Measurements from ENCODE around the gene PPP1R3E. TPM values are rescaled to one million over a fixed set of nuclear protein-coding genes. Genes with fewer than 3 reads are reported as not detected.
A peak's percentile ranks its signal among the peaks of the same experiment; 100 is the strongest.

PPP1R3E gene
- total RNA-seq, 5 donors from 2014 or later (not counting 1 experiment from before 2014, with no cell fraction given), result 40.8 to 72.6 (median 68.2) TPM

- ChIA-PET CTCF (interaction anchor here (0.7 to 1.2 kb wide), 8 partner anchors 8 to 761 kb away, joined by 3 to 10 read pairs (median 4); partner anchors contain the start of gene HOMEZ (in 1 of the 2)), POLR2A (no interaction called here)
- peak in 33 of 35 experiments; percentile 18 to 83 (median 45) for DNase-seq
- 40% methylated on average over 15 of the region's 24 CpGs for WGBS (ENCODE audit: insufficient coverage)
- ATAC-seq (replicated peaks in 1 of 4), result peak; percentile 69 to 90 (median 72)
- no peak overlapping the region for H3K27ac ChIP-seq (ENCODE audit: low read length)
- Mint-ChIP-seq H3K9me3 (no peaks in the 10 kb centered on the region), H3K27me3 (peaks cover 0 to 2% of the 10 kb centered on the region in 2 donors), H3K27ac (peak overlapping the region; percentile 25 to 66), H3K36me3 (peaks cover 11% of the 10 kb centered on the region), H3K4me1 (peaks cover 21 to 30% (median 21%) of the 10 kb centered on the region in 3 donors), H3K4me3 (peak overlapping the region in 1 of 3 donors; percentile 49)
- no peaks in the 10 kb centered on the region for H3K9me3 ChIP-seq
- H3K4me3 ChIP-seq (ENCODE audit: control insufficient read depth in 1 of 2, extremely low read depth in 1 of 2, low read length in 1 of 2), result no peak overlapping the region
- peaks cover 0 to 16% of the 10 kb centered on the region in 2 donors for H3K36me3 ChIP-seq (ENCODE audit: control insufficient read depth in 2 of 2, extremely low read depth in 1 of 2, insufficient read depth in 1 of 2, low read length in 1 of 2)
- H3K4me1 ChIP-seq (ENCODE audit: control insufficient read depth in 1 of 2, extremely low read depth in 1 of 2, insufficient read depth in 2 of 2, low read length in 2 of 2), result peaks cover 0 to 12% of the 10 kb centered on the region in 2 experiments
- H3K27me3 ChIP-seq (replicated peaks in 1 of 2; ENCODE audit: control insufficient read depth in 2 of 2, extremely low read depth in 1 of 2, insufficient read depth in 2 of 2, low read length in 1 of 2), result no peaks in the 10 kb centered on the region
Measured at GRCh38 chr14:23294734-23295561, 7.7 kb downstream of the PPP1R3E start.

GRCh38 chr14:23286902-23287479 is 15.7 kb downstream of the PPP1R3E start:
- H3K9me3 Mint-ChIP-seq, result no peaks in the 10 kb centered on the region
- no peak for DNase-seq
- Histone ChIP-seq H3K4me3 (ENCODE audit: control insufficient read depth in 1 of 2, extremely low read depth in 1 of 2, low read length in 1 of 2) (peak overlapping the region; percentile 61 to 83), H3K36me3 (ENCODE audit: control insufficient read depth in 2 of 2, extremely low read depth in 1 of 2, insufficient read depth in 1 of 2, low read length in 1 of 2) (no peaks in the 10 kb centered on the region), H3K27me3 (replicated peaks in 1 of 2; ENCODE audit: control insufficient read depth in 2 of 2, extremely low read depth in 1 of 2, insufficient read depth in 2 of 2, low read length in 1 of 2) (no peaks in the 10 kb centered on the region), H3K27ac (ENCODE audit: low read length) (peak overlapping the region; percentile 55), H3K4me1 (ENCODE audit: control insufficient read depth in 1 of 2, extremely low read depth in 1 of 2, insufficient read depth in 2 of 2, low read length in 2 of 2) (peaks cover 9 to 14% of the 10 kb centered on the region in 2 experiments), H3K9me3 (no peaks in the 10 kb centered on the region)
- peak overlapping the region; percentile 94 to 97 (median 96) for H3K4me3 Mint-ChIP-seq
- ChIA-PET CTCF (interaction anchor here (0.5 to 2.0 kb wide), 10 partner anchors 8 to 166 kb away, joined by 3 to 11 read pairs (median 4); partner anchors contain the start of genes PABPN1 (in 1 of the 2) and PPP1R3E (in 1 of the 2)), POLR2A (interaction anchor here (0.6 to 1.2 kb wide), 5 partner anchors 14 to 707 kb away, joined by 3 to 7 read pairs (median 4); partner anchors contain the start of gene PABPN1 (in 1 of the 2))
- no peak for ATAC-seq (replicated peaks in 1 of 4)
- no peaks in the 10 kb centered on the region for H3K27me3 Mint-ChIP-seq
- H3K36me3 Mint-ChIP-seq, result no peaks in the 10 kb centered on the region
- peak overlapping the region; percentile 94 to 98 for H3K27ac Mint-ChIP-seq
- peaks cover 29 to 37% (median 29%) of the 10 kb centered on the region in 3 donors for H3K4me1 Mint-ChIP-seq
- WGBS (ENCODE audit: insufficient coverage), result 83% methylated on average over 5 of the region's 6 CpGs

- H3K4me1 Mint-ChIP-seq, result peaks cover 29 to 37% (median 30%) of the 10 kb centered on the region in 3 donors
- H3K4me1 ChIP-seq (ENCODE audit: control insufficient read depth in 1 of 2, extremely low read depth in 1 of 2, insufficient read depth in 2 of 2, low read length in 2 of 2), result peaks cover 9 to 14% of the 10 kb centered on the region in 2 experiments
- H3K27ac ChIP-seq (ENCODE audit: low read length), result peak within 1 kb of the TSS; percentile 67
- POLR2A ChIA-PET, result interaction anchor here (0.6 to 1.2 kb wide), 5 partner anchors 14 to 248 kb away, joined by 3 to 7 read pairs (median 4); partner anchors contain the start of gene PABPN1 (in 1 of the 2)
- H3K4me3 Mint-ChIP-seq, result peak within 1 kb of the TSS; percentile 94 to 97 (median 96)
- H3K27me3 ChIP-seq (replicated peaks in 1 of 2; ENCODE audit: control insufficient read depth in 2 of 2, extremely low read depth in 1 of 2, insufficient read depth in 2 of 2, low read length in 1 of 2), result no peaks in the 10 kb centered on the region
- H3K27me3 Mint-ChIP-seq, result no peaks in the 10 kb centered on the region
- CTCF ChIA-PET, result interaction anchor here (0.5 to 2.0 kb wide), 13 partner anchors 8 to 189 kb away, joined by 3 to 11 read pairs (median 4); partner anchors contain the start of genes PABPN1 (in 1 of the 2) and PPP1R3E (in 1 of the 2)
- no peaks in the 10 kb centered on the region for H3K36me3 ChIP-seq (ENCODE audit: control insufficient read depth in 2 of 2, extremely low read depth in 1 of 2, insufficient read depth in 1 of 2, low read length in 1 of 2)
- H3K4me3 ChIP-seq (ENCODE audit: control insufficient read depth in 1 of 2, extremely low read depth in 1 of 2, low read length in 1 of 2), result peak within 1 kb of the TSS; percentile 61 to 83
- peak within 1 kb of the TSS; percentile 94 to 98 for H3K27ac Mint-ChIP-seq
- no peaks in the 10 kb centered on the region for H3K36me3 Mint-ChIP-seq
- no peaks in the 10 kb centered on the region for H3K9me3 Mint-ChIP-seq
- ATAC-seq (replicated peaks in 1 of 4) (peak; percentile 97 to 99 (median 98)), DNase-seq (peak; percentile 91 to 98 (median 95))
- H3K9me3 ChIP-seq, result no peaks in the 10 kb centered on the region
- under 1% methylated on average over 40 of the region's 53 CpGs for WGBS (ENCODE audit: insufficient coverage)
Measured at GRCh38 chr14:23286020-23286901, 16.4 kb downstream of the PPP1R3E start, which contains the start of gene HOMEZ. HOMEZ (minus strand) TSS chr14:23286132; CDS start chr14:23285952, 180 bp downstream.

GRCh38 chr14:23285530-23286019 is 17.1 kb downstream of the PPP1R3E start:
- no peaks in the 10 kb centered on the region for H3K36me3 Mint-ChIP-seq
- H3K27ac Mint-ChIP-seq, result peak overlapping the region; percentile 89 to 91
- peak overlapping the region; percentile 67 for H3K27ac ChIP-seq (ENCODE audit: low read length)
- H3K9me3 Mint-ChIP-seq, result no peaks in the 10 kb centered on the region
- no peaks in the 10 kb centered on the region for H3K9me3 ChIP-seq
- ChIA-PET CTCF (interaction anchor here (0.6 to 2.0 kb wide), 8 partner anchors 9 to 1425 kb away, joined by 3 to 11 read pairs (median 4); partner anchors contain the start of gene PABPN1 (in 1 of the 2)), POLR2A (interaction anchor here (0.7 to 1.2 kb wide), 3 partner anchors 36 to 191 kb away, joined by 3 to 7 read pairs (median 3); partner anchors contain the start of gene PABPN1 (in 1 of the 2))
- H3K27me3 ChIP-seq (replicated peaks in 1 of 2; ENCODE audit: control insufficient read depth in 2 of 2, extremely low read depth in 1 of 2, insufficient read depth in 2 of 2, low read length in 1 of 2), result no peaks in the 10 kb centered on the region
- H3K36me3 ChIP-seq (ENCODE audit: control insufficient read depth in 2 of 2, extremely low read depth in 1 of 2, insufficient read depth in 1 of 2, low read length in 1 of 2), result no peaks in the 10 kb centered on the region
- DNase-seq (peak in 4 of 35 experiments; percentile 8 to 19 (median 15)), ATAC-seq (replicated peaks in 1 of 4) (peak; percentile 23 to 32 (median 30))
- H3K4me3 ChIP-seq (ENCODE audit: control insufficient read depth in 1 of 2, extremely low read depth in 1 of 2, low read length in 1 of 2), result peak overlapping the region; percentile 61 to 83
- 0% methylated on average over 7 of the region's 22 CpGs for WGBS (ENCODE audit: insufficient coverage)
- peaks cover 29 to 37% (median 31%) of the 10 kb centered on the region in 3 donors for H3K4me1 Mint-ChIP-seq
- H3K4me1 ChIP-seq (ENCODE audit: control insufficient read depth in 1 of 2, extremely low read depth in 1 of 2, insufficient read depth in 2 of 2, low read length in 2 of 2), result peaks cover 9 to 14% of the 10 kb centered on the region in 2 experiments
- H3K4me3 Mint-ChIP-seq, result peak overlapping the region; percentile 94 to 97 (median 96)
- H3K27me3 Mint-ChIP-seq, result no peaks in the 10 kb centered on the region

DNA sequence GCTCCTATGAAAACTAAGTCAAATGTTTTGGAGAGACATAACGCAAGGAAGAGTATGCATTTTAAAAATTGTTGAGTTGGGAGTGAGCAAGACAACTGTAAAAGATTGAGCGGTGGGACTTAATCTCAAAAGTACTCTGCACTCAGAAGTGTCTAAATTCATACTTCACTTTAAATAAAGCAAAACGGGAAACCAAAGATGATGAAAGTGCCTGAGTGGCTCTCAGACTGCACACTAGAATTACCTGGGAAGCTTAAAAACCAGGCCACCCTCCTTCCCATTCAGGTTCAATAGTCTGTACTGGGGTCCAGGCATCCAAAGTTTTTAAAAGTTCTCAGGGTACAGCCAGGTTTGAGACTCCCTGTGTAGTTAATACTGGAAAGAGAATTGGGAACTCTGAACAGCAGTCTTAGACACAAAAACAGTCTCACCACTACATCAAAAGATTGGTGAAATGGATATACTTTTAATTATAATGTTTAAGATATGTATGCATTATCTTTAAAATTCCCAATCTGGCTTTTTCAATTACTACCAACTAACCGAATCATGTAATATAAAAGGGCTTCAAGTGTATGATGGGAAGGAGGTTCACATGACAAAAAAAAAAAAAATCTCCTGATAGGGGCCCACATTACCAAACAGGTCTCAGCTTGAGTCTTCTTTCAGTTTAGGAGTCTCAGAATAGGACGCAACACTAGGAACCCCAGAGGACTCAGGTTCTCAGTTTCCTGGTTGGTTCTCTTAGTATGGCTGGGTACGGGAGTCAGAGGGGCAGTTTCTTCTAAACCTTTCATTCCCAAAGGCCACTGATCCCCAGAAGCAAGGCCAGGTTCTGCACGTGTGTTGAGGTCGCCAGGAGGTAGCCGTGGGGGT is 17.8 kb downstream of the PPP1R3E start:
- H3K27me3 Mint-ChIP-seq, result no peaks in the 10 kb centered on the region
- H3K9me3 ChIP-seq, result no peaks in the 10 kb centered on the region
- 0% methylated on average over 1 of the region's 9 CpGs for WGBS (ENCODE audit: insufficient coverage)
- ATAC-seq (replicated peaks in 1 of 4) (no peak), DNase-seq (peak in 2 of 35 experiments; percentile 9 to 48)
- peak overlapping the region; percentile 89 to 91 for H3K27ac Mint-ChIP-seq
- no peaks in the 10 kb centered on the region for H3K9me3 Mint-ChIP-seq
- H3K36me3 Mint-ChIP-seq, result no peaks in the 10 kb centered on the region
- peaks cover 30 to 37% (median 31%) of the 10 kb centered on the region in 3 donors for H3K4me1 Mint-ChIP-seq
- peaks cover 9 to 14% of the 10 kb centered on the region in 2 experiments for H3K4me1 ChIP-seq (ENCODE audit: control insufficient read depth in 1 of 2, extremely low read depth in 1 of 2, insufficient read depth in 2 of 2, low read length in 2 of 2)
- H3K4me3 Mint-ChIP-seq, result peak overlapping the region; percentile 94 to 97 (median 96)
- H3K36me3 ChIP-seq (ENCODE audit: control insufficient read depth in 2 of 2, extremely low read depth in 1 of 2, insufficient read depth in 1 of 2, low read length in 1 of 2), result no peaks in the 10 kb centered on the region
- CTCF ChIA-PET, result interaction anchor here (0.6 to 0.8 kb wide), 3 partner anchors 15 to 1425 kb away, joined by 3 to 6 read pairs (median 4); no protein-coding TSS in a partner anchor
- H3K27me3 ChIP-seq (replicated peaks in 1 of 2; ENCODE audit: control insufficient read depth in 2 of 2, extremely low read depth in 1 of 2, insufficient read depth in 2 of 2, low read length in 1 of 2), result no peaks in the 10 kb centered on the region
- peak overlapping the region; percentile 61 to 83 for H3K4me3 ChIP-seq (ENCODE audit: control insufficient read depth in 1 of 2, extremely low read depth in 1 of 2, low read length in 1 of 2)
- POLR2A ChIA-PET, result interaction anchor here in 1 of 2 donors (0.5 to 0.7 kb wide), 2 partner anchors 37 to 48 kb away, joined by 3 to 4 read pairs; no protein-coding TSS in a partner anchor
- peak overlapping the region; percentile 67 for H3K27ac ChIP-seq (ENCODE audit: low read length)
